Measurements from ENCODE around the gene PCSK2.

The PCSK2 gene

DNA sequence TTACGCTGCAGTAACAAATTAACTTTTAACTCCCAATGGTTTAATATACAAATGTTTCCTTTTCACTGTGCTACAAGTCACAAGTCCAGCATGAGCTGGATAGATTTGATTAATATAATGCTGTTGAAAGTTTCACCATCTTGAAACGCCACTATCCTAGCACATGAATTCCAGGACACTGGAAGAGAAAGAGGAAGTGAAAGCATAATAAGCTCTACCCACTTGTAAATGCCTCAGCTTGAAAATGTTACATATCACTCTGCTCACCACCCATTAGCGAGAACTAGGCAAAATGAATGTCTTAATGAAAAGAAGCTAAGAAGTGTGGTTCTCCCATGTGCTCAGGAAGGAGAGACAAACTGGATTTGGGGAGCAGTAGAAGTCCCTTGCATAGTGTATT lies 46.9 kb downstream of the PCSK2 start:
- no peak overlapping the region for H3K4me3 ChIP-seq (ENCODE audit: low read length)
- no peak overlapping the region for H3K27ac ChIP-seq (ENCODE audit: low read length)
- H3F3A ChIP-seq (ENCODE audit: insufficient read depth, low read length): no peaks in the 10 kb centered on the region
- H3K79me2 ChIP-seq (ENCODE audit: low read length): no peaks in the 10 kb centered on the region
- no peaks in the 10 kb centered on the region for H3K4me1 ChIP-seq (ENCODE audit: low read length)
- no peaks in the 10 kb centered on the region for H4K20me1 ChIP-seq (ENCODE audit: insufficient read depth, low read length)
- no peak overlapping the region for H2AFZ ChIP-seq (ENCODE audit: low read length)
- H3K36me3 ChIP-seq (replicated peaks; ENCODE audit: insufficient read depth, low read length): no peaks in the 10 kb centered on the region
- TF ChIP-seq EZH2 (optimal IDR thresholded peaks at IDR 0.05; ENCODE audit: low read depth, low read length) (no peak), EZH2phosphoT487 (IDR thresholded peaks at IDR 0.05; ENCODE audit: low read length) (no peak)
- TF ChIP-seq, protein P1, sequence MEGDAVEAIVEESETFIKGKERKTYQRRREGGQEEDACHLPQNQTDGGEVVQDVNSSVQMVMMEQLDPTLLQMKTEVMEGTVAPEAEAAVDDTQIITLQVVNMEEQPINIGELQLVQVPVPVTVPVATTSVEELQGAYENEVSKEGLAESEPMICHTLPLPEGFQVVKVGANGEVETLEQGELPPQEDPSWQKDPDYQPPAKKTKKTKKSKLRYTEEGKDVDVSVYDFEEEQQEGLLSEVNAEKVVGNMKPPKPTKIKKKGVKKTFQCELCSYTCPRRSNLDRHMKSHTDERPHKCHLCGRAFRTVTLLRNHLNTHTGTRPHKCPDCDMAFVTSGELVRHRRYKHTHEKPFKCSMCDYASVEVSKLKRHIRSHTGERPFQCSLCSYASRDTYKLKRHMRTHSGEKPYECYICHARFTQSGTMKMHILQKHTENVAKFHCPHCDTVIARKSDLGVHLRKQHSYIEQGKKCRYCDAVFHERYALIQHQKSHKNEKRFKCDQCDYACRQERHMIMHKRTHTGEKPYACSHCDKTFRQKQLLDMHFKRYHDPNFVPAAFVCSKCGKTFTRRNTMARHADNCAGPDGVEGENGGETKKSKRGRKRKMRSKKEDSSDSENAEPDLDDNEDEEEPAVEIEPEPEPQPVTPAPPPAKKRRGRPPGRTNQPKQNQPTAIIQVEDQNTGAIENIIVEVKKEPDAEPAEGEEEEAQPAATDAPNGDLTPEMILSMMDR (IDR thresholded peaks at IDR 0.05; ENCODE audit: low read length): no peak
- no peaks in the 10 kb centered on the region for H3K27me3 ChIP-seq (replicated peaks; ENCODE audit: insufficient read depth, low read length)
- no peaks in the 10 kb centered on the region for H3K9me2 ChIP-seq (replicated peaks; ENCODE audit: insufficient read depth, low read length)
- no peak overlapping the region for H3K4me2 ChIP-seq (ENCODE audit: low read depth, low read length)
- DNase-seq: no peak
- H3K9me3 ChIP-seq (replicated peaks; ENCODE audit: insufficient read depth, low read length): no peaks in the 10 kb centered on the region
- no peak overlapping the region for H3K9ac ChIP-seq (ENCODE audit: low read length)

DNA sequence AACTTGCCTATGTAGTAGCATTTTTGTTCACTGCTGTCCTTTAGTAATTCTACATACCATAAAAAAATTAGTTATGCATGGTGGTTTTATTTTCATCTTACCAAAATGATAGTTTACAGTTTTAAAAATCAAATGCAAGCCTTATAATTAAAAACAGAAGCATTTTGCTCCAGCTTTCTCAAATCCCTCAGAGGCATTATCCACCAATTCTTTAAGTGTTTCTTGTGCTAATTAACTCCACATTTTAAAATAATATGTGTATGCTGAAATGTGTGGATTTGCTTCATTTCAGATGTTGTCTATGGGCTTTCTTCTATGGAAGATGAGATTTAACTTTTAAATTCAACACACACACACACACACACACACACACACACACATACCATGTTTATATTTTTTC lies 49.3 kb downstream of the PCSK2 start:
- no peaks in the 10 kb centered on the region for H3K79me2 ChIP-seq (ENCODE audit: low read length)
- TF ChIP-seq EZH2phosphoT487 (IDR thresholded peaks at IDR 0.05; ENCODE audit: low read length) (no peak), EZH2 (optimal IDR thresholded peaks at IDR 0.05; ENCODE audit: low read depth, low read length) (no peak)
- TF ChIP-seq, protein P1 (IDR thresholded peaks at IDR 0.05; ENCODE audit: low read length): no peak

DNA sequence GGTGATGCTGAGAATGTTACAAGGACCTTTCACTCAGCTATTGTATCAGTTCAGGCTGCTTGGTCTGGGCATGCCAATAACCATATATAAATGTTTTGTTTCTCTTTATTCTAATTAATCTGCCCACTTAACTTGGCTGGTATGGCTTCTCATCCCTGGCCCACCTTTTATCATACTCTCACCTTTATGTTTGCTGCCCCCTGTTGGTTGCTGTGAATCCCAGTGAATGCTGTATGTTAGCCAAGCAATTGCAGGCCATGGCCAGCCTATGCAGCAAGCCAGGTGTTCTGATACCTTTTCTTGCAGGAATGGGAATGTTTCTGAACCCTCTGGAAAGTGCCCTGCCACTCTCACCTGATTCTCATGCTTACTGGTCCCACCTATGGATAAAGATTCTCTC lies 54.6 kb downstream of the PCSK2 start:
- no peak overlapping the region for H2AFZ ChIP-seq (ENCODE audit: low read length)
- DNase-seq: peak; percentile 44

More for the DNA sequence above, 49.3 kb downstream of the PCSK2 start:
- DNase-seq: no peak
- Histone ChIP-seq H3K4me1 (ENCODE audit: low read length) (no peaks in the 10 kb centered on the region), H3K4me2 (ENCODE audit: low read depth, low read length) (no peak overlapping the region), H4K20me1 (ENCODE audit: insufficient read depth, low read length) (no peaks in the 10 kb centered on the region), H2AFZ (ENCODE audit: low read length) (no peak overlapping the region), H3K9ac (ENCODE audit: low read length) (no peak overlapping the region), H3K9me3 (replicated peaks; ENCODE audit: insufficient read depth, low read length) (no peaks in the 10 kb centered on the region), H3K36me3 (replicated peaks; ENCODE audit: insufficient read depth, low read length) (no peaks in the 10 kb centered on the region), H3K9me2 (replicated peaks; ENCODE audit: insufficient read depth, low read length) (no peaks in the 10 kb centered on the region), H3K27me3 (replicated peaks; ENCODE audit: insufficient read depth, low read length) (no peaks in the 10 kb centered on the region), H3F3A (ENCODE audit: insufficient read depth, low read length) (no peaks in the 10 kb centered on the region), H3K27ac (ENCODE audit: low read length) (no peak overlapping the region), H3K4me3 (ENCODE audit: low read length) (no peak overlapping the region)

More for the DNA sequence above, 54.6 kb downstream of the PCSK2 start:
- Histone ChIP-seq H3K79me2 (ENCODE audit: low read length) (no peaks in the 10 kb centered on the region), H3K4me3 (ENCODE audit: low read length) (no peak overlapping the region), H3K27ac (ENCODE audit: low read length) (no peak overlapping the region), H4K20me1 (ENCODE audit: insufficient read depth, low read length) (no peaks in the 10 kb centered on the region), H3K4me1 (ENCODE audit: low read length) (no peaks in the 10 kb centered on the region), H3K4me2 (ENCODE audit: low read depth, low read length) (no peak overlapping the region), H3K9me3 (replicated peaks; ENCODE audit: insufficient read depth, low read length) (no peaks in the 10 kb centered on the region), H3K9me2 (replicated peaks; ENCODE audit: insufficient read depth, low read length) (no peaks in the 10 kb centered on the region), H3F3A (ENCODE audit: insufficient read depth, low read length) (no peaks in the 10 kb centered on the region), H3K9ac (ENCODE audit: low read length) (no peak overlapping the region), H3K27me3 (replicated peaks; ENCODE audit: insufficient read depth, low read length) (no peaks in the 10 kb centered on the region), H3K36me3 (replicated peaks; ENCODE audit: insufficient read depth, low read length) (no peaks in the 10 kb centered on the region)
- no peak for TF ChIP-seq EZH2 (optimal IDR thresholded peaks at IDR 0.05; ENCODE audit: low read depth, low read length)
- TF ChIP-seq EZH2phosphoT487 (IDR thresholded peaks at IDR 0.05; ENCODE audit: low read length): no peak
- TF ChIP-seq, protein P1 (IDR thresholded peaks at IDR 0.05; ENCODE audit: low read length): peak; percentile 55
